Stomach (tissue), 4 donors: ENCODE measurements around the gene BICD1.
"Not testable (repeated sequence)": the region's sequence is repeated elsewhere in the genome, so short reads cannot be mapped to it uniquely, and the experiment has no call there.

Experiments
- CTCF ChIP-seq, 7 experiments: fragments of 450-650 bp in 4 of 7; fragments of 200-600 bp in 3 of 7; sonication (generic) in 3 of 7; IDR thresholded peaks; one replicate each; pipeline ENCODE4 v1.5.1; 2016 to 2019; ENCODE audit warnings: antibody characterized with exemption in 7 of 7, control low read depth in 2 of 7, mild to moderate bottlenecking in 1 of 7
- POLR2A ChIP-seq, 4 donors: fragments of 450-650 bp; IDR thresholded peaks; one replicate each; pipeline ENCODE4 v1.6.1; 2016; ENCODE audit warnings: antibody characterized with exemption in 4 of 4, control low read depth in 2 of 4, mild to moderate bottlenecking in 1 of 4, moderate library complexity in 1 of 4

DNA sequence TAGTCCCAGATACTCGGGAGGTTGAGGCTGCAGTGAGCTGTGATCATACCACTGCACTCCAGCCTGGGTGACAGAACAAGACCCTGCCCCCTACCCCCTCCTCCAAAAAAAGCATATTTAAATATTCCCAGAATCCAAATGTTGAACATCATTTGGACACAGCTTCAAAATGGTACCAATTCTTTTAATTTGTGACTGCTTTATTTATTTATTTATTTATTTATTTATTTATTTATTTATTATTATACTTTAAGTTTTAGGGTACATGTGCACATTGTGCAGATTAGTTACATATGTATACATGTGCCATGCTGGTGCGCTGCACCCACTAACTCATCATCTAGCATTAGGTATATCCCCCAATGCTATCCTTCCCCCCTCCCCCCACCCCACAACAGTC lies 124.7 kb downstream of the BICD1 start:
- not testable (repeated sequence) for TF ChIP-seq POLR2A, CTCF (IDR thresholded peaks at IDR 0.05)
